Embryonic facial prominence (tissue), 1 donor: Measurements from ENCODE around the gene DNAJC17.

ENCODE experiments used
- DNase-seq: peaks from one replicate; pipeline ENCODE4 v3.0.0-alpha.2; 2016; ENCODE audit errors: extremely low spot score

DNAJC17 gene

DNA sequence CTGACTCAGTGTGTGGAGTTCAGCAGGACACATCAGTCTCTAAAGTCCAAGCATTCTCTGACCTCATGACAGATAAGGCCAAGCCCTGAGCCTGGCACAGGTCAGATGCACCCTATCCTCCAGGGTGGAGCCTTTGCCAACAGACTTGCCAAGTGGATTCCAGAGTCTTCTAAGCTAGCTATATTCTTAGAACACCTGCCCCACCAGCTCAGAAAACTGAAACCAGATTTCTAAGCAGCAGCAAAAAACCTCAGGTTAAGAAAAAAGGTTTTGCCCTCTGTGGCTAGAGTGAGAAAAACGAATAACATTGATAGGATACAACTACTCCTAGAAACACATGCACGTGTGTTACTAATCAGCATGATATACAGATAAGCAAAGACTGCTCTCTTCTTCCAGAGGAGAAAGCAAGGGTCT is 63.8 kb downstream of the DNAJC17 start:
- DNase-seq = no peak

DNA sequence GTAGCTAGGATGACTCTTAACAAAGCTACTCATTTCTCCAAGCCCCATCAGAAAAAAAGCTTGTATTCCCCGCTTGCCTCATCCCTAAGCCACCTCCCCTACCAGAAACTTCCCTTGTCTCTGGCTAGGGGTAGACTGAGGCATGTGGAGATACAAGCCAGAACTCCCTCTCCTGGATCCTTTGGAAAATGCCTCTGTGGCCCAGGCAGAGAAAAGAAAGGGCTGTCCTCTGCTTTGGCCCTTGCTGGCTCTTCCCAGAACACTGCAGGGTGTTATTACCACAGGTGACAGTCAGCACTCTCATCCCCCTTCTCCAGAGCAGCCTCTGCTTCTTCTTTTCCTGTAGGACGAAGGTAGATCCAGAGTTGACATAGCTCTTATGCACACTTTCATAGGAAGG is 67.4 kb downstream of the DNAJC17 start:
- no peak for DNase-seq

- no peak for DNase-seq
Measured at GRCh38 chr15:40739047-40739446, 68.2 kb downstream of the DNAJC17 start.

- DNase-seq = no peak
Measured at GRCh38 chr15:40737048-40737447, 70.2 kb downstream of the DNAJC17 start.

- no peak for DNase-seq
Measured at GRCh38 chr15:40736575-40736974, 70.7 kb downstream of the DNAJC17 start.

DNA sequence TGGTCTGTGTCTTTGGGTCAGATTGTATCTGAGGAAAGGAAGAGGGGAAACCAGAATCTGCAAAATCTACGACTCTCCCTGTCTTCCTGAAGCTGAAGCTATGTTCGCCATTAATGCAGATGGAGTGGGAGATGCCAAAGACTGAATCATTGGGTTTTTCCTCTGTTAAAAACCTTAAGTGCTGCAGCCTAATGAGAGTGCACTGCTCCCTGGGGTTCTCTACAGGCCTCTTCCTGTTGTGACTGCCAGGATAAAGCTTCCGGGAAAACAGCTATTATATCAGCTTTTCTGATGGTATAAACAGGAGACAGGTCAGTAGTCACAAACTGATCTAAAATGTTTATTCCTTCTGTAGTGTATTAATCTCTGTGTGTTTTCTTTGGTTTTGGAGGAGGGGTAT is 76.2 kb downstream of the DNAJC17 start:
- DNase-seq = no peak

DNA sequence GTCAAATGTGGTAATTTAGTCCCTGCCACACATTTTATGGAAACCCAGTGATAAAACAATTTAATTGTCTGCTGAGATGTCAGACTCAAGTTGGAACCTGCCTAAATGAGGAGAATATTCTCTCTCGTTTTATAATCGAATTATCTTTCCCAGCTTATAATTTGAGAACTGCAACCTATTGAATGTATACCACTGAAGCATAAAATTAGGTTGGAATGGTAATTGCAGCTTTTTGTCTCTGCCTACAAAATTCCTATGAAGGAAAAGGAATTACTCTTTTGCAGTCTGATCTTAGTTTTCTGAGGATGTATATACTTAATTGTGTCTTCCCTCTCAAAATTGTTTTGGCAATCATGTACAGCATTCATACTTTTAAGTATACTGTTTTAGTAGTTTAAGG is 83.4 kb downstream of the DNAJC17 start:
- no peak for DNase-seq

- DNase-seq = no peak
Measured at GRCh38 chr15:40722934-40723333, 84.3 kb downstream of the DNAJC17 start.

- DNase-seq = no peak
Measured at GRCh38 chr15:40722354-40722753, 84.9 kb downstream of the DNAJC17 start.

- DNase-seq = no peak
Measured at GRCh38 chr15:40721701-40722100, 85.6 kb downstream of the DNAJC17 start.

GRCh38 chr15:40716165-40716564 is 91.1 kb downstream of the DNAJC17 start:
- DNase-seq = no peak
